AG09319 (cell line): ENCODE results near the gene ZDHHC21.

Experiments used
- DNase-seq: peaks from one replicate; pipeline ENCODE4 v3.0.0-alpha.2; 2010; ENCODE audit warnings: low read depth; ENCODE audit errors: extremely low read depth
- TF ChIP-seq, protein P1 (sequence below): IDR thresholded peaks from 2 replicates; pipeline ENCODE4 v1.5.1; 2011; ENCODE audit warnings: low read depth, mild to moderate bottlenecking, inconsistent platforms, low read length, moderate library complexity

ZDHHC21 gene

DNA sequence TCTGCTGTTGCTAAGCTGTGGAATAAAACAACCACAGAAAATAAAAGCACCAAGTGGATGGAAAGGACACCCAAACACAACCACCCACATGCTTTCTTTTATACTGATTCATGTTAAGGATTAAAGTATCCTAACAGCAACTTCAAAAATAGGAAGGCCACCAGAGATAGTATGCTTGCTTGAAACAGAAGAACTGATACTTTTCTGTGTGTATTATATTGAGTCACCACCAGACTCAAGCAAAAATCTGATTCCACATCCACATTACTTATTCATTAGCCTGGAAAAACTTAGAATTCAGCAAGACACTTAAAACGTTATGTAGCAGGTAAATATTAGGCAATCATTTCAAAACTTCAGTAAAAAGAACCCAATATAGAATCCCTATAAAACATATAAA is 52.3 kb downstream of the ZDHHC21 start:
- DNase-seq = no peak
- TF ChIP-seq, protein P1, sequence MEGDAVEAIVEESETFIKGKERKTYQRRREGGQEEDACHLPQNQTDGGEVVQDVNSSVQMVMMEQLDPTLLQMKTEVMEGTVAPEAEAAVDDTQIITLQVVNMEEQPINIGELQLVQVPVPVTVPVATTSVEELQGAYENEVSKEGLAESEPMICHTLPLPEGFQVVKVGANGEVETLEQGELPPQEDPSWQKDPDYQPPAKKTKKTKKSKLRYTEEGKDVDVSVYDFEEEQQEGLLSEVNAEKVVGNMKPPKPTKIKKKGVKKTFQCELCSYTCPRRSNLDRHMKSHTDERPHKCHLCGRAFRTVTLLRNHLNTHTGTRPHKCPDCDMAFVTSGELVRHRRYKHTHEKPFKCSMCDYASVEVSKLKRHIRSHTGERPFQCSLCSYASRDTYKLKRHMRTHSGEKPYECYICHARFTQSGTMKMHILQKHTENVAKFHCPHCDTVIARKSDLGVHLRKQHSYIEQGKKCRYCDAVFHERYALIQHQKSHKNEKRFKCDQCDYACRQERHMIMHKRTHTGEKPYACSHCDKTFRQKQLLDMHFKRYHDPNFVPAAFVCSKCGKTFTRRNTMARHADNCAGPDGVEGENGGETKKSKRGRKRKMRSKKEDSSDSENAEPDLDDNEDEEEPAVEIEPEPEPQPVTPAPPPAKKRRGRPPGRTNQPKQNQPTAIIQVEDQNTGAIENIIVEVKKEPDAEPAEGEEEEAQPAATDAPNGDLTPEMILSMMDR = no peak

GRCh38 chr9:14640294-14640693 is 52.9 kb downstream of the ZDHHC21 start:
- TF ChIP-seq, protein P1 = no peak
- DNase-seq = no peak

GRCh38 chr9:14633906-14634565 is 59.2 kb downstream of the ZDHHC21 start:
- TF ChIP-seq, protein P1 = no peak
- no peak for DNase-seq

DNA sequence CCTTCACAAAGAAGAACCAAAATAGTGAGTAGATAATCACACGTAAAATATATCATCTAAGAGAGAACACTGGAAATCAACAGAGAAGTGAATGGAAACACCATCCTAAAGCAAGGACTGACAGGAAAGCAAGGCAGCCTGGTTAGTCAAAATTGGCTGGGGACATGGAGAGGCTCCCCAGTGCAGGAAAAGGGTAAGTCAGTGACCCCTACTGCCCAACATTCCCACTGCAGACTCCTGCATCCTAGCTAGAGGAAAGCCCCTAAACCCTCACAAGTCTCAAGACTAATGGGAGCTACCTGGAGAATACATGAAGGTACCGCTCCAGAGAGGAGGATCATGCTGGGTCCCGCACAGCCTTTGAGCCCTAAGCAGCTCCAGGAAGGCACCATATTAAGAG is 60.1 kb downstream of the ZDHHC21 start:
- no peak for DNase-seq
- TF ChIP-seq, protein P1 = no peak

- TF ChIP-seq, protein P1 = no peak
- no peak for DNase-seq
Measured at GRCh38 chr9:14627513-14627912, 65.7 kb downstream of the ZDHHC21 start.

DNA sequence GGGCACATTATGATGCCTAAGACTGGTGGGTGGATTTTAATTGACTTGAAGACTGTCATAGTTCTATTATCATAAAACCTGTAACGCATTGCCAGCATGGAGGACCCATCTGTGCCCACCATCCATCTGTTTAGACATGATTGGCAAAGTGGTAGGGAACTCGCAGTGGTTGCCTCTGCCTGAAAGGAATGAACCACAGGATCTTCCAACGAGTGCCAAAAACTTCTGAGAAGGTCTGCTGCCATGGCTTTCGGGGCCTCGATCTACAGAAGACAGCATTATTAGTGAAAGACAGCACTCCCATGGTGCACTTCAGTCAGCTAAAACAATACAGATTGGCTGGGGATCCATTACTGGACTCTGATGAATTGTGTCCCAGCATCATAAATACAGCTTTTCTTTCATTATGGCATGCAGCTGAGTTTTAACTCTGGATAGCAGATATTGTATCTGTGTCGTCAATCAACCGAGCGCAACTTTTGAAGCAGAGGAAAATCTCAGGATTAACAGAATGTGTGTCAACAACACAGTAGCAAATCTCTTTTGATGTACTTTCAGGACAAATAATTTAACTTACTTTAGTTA is 74.3 kb downstream of the ZDHHC21 start:
- no peak for DNase-seq
- TF ChIP-seq, protein P1 = no peak

GRCh38 chr9:14616188-14616982 is 76.8 kb downstream of the ZDHHC21 start:
- TF ChIP-seq, protein P1 = peak; percentile 72
- peak; percentile 39 for DNase-seq
